Hematopoietic multipotent progenitor cell treated with erythropoietin and hydrocortisone succinate and interleukin-3 and kit ligand, for 4 days (in vitro differentiated cells): ENCODE data around the gene ZNF862.

Experiments used
- DNase-seq: peaks from one replicate; pipeline ENCODE4 v3.0.0-alpha.2; 2015

The ZNF862 gene

GRCh38 chr7:149811831-149812490 lies 26.2 kb upstream of the ZNF862 start:
- no peak for DNase-seq

GRCh38 chr7:149813254-149814035 lies 24.7 kb upstream of the ZNF862 start:
- DNase-seq: no peak

GRCh38 chr7:149814494-149814893 lies 23.7 kb upstream of the ZNF862 start:
- DNase-seq: no peak

- no peak for DNase-seq
Observed at GRCh38 chr7:149815121-149815520, 23.1 kb upstream of the ZNF862 start.

GRCh38 chr7:149815661-149816266 lies 22.4 kb upstream of the ZNF862 start:
- DNase-seq: no peak

GRCh38 chr7:149816267-149816751 lies 21.9 kb upstream of the ZNF862 start:
- no peak for DNase-seq

GRCh38 chr7:149816794-149817193 lies 21.4 kb upstream of the ZNF862 start:
- no peak for DNase-seq

- no peak for DNase-seq
Observed at GRCh38 chr7:149817301-149817771, 20.8 kb upstream of the ZNF862 start.

GRCh38 chr7:149817836-149818535 lies 20.2 kb upstream of the ZNF862 start:
- no peak for DNase-seq

GRCh38 chr7:149818536-149818840 lies 19.7 kb upstream of the ZNF862 start:
- no peak for DNase-seq

- no peak for DNase-seq
Observed at GRCh38 chr7:149819141-149819960, 18.8 kb upstream of the ZNF862 start.

GRCh38 chr7:149819961-149820340 lies 18.2 kb upstream of the ZNF862 start:
- DNase-seq: no peak

- DNase-seq: no peak
Observed at GRCh38 chr7:149820622-149821190, 17.5 kb upstream of the ZNF862 start.

- no peak for DNase-seq
Observed at GRCh38 chr7:149821191-149822148, 16.7 kb upstream of the ZNF862 start.

GRCh38 chr7:149822353-149822943 lies 15.7 kb upstream of the ZNF862 start:
- DNase-seq: no peak

GRCh38 chr7:149823191-149823630 lies 15.0 kb upstream of the ZNF862 start:
- DNase-seq: no peak

- no peak for DNase-seq
Observed at GRCh38 chr7:149823631-149824199, 14.5 kb upstream of the ZNF862 start.

- no peak for DNase-seq
Observed at GRCh38 chr7:149824301-149824741, 13.9 kb upstream of the ZNF862 start.

- no peak for DNase-seq
Observed at GRCh38 chr7:149824748-149825566, 13.2 kb upstream of the ZNF862 start.
